Measurements from ENCODE around the gene C19orf73.

GRCh38 chr19:49141352-49141751 lies 22.4 kb upstream of the C19orf73 start:
- no peak for TF ChIP-seq CTCF (IDR thresholded peaks at IDR 0.05)
- TF ChIP-seq POLR2AphosphoS5 (IDR thresholded peaks at IDR 0.05) = no peak

Measured in esophagus muscularis mucosa (tissue), 3 donors.